OCI-LY7 (cell line): Measurements from ENCODE around the gene CCDC170. TPM values are rescaled to one million over a fixed set of nuclear protein-coding genes. Genes with fewer than 3 reads are reported as not detected.

Experiments
- BruUV-seq: library from RNA; stranded (reverse); fragments of 400-500 nt; replicated peaks from 2 replicates; lab custom pipeline; 2021; lab: Mats Ljungman, UMichigan
- CTCF ChIA-PET: fragments of 300-600 bp; sonication (Branson Sonifier 250); formaldehyde crosslinking; loops from one replicate; lab custom pipeline; 2022; ENCODE audit warnings: antibody characterized with exemption; ENCODE audit not compliant: unreplicated experiment; lab: Charles Lee
- POLR2A ChIA-PET: fragments of 300-600 bp; sonication (Branson Sonifier 250); formaldehyde crosslinking; loops from one replicate; lab custom pipeline; 2022; ENCODE audit warnings: antibody characterized with exemption; lab: Charles Lee
- DNase-seq: peaks from one replicate; pipeline ENCODE4 v3.0.0-alpha.2; 2015; ENCODE audit warnings: low spot score
- H2AFZ ChIP-seq: fragments of 200-600 bp; sonication (generic), shearing (Covaris generic); 2 replicates; pipeline ENCODE4 v1.6.1; 2014; ENCODE audit warnings: mild to moderate bottlenecking, antibody characterized with exemption, low read length, moderate library complexity
- H3K27ac ChIP-seq: fragments of 200-600 bp; sonication (generic); 2 replicates; pipeline ENCODE4 v1.5.1; 2014; ENCODE audit warnings: mixed run types, low read depth, mild to moderate bottlenecking, moderate library complexity, low read length, inconsistent platforms; ENCODE audit not compliant: poor library complexity, severe bottlenecking
- H3K36me3 ChIP-seq: fragments of 200-600 bp; sonication (generic); 2 replicates; pipeline ENCODE4 v1.6.1; 2014; ENCODE audit warnings: mild to moderate bottlenecking, antibody characterized with exemption, low read length, moderate library complexity, mixed read lengths; ENCODE audit not compliant: insufficient read depth
- H3K4me1 ChIP-seq: fragments of 200-600 bp; sonication (generic); 2 replicates; pipeline ENCODE4 v1.5.1; 2014; ENCODE audit warnings: mild to moderate bottlenecking, low read length; ENCODE audit not compliant: insufficient read depth, poor library complexity, severe bottlenecking
- H3K4me2 ChIP-seq: fragments of 200-600 bp; sonication (generic); 2 replicates; pipeline ENCODE4 v1.6.1; 2014; ENCODE audit warnings: mild to moderate bottlenecking, low read length
- H3K4me3 ChIP-seq: fragments of 200-600 bp; sonication (generic); 2 replicates; pipeline ENCODE4 v1.5.1; 2014; ENCODE audit warnings: mild to moderate bottlenecking, low read depth, low read length; ENCODE audit not compliant: poor library complexity, severe bottlenecking
- H3K79me2 ChIP-seq: fragments of 200-600 bp; sonication (generic); 2 replicates; pipeline ENCODE4 v1.6.1; 2016; ENCODE audit warnings: low read depth, mild to moderate bottlenecking, low read length, moderate library complexity, mixed read lengths; ENCODE audit not compliant: insufficient read depth
- H3K9me2 ChIP-seq: fragments of 200-600 bp; sonication (generic); 2 replicates; pipeline ENCODE4 v1.6.1; 2016; ENCODE audit warnings: mild to moderate bottlenecking, low read length, mixed read lengths; ENCODE audit not compliant: insufficient read depth
- H3K9me3 ChIP-seq: fragments of 200-600 bp; sonication (generic); 2 replicates; pipeline ENCODE4 v1.6.1; 2014; ENCODE audit warnings: mild to moderate bottlenecking, mixed run types, low read length, mixed read lengths
- H4K20me1 ChIP-seq: fragments of 200-600 bp; sonication (generic); 2 replicates; pipeline ENCODE4 v1.6.1; 2014; ENCODE audit warnings: mild to moderate bottlenecking, antibody characterized with exemption, low read length, moderate library complexity, mixed read lengths; ENCODE audit not compliant: insufficient read depth
- EZH2phosphoT487 ChIP-seq: fragments of 200-600 bp; sonication (generic); IDR thresholded peaks from 2 replicates; pipeline ENCODE4 v1.6.1; 2018; ENCODE audit warnings: low read depth, borderline replicate concordance, mild to moderate bottlenecking, mixed run types, antibody characterized with exemption, low read length, moderate library complexity, mixed read lengths
- intact Hi-C: fragments of 100-400 bp; cut with micrococcal nuclease; formaldehyde crosslinking; loops from one replicate; pipeline ENCODE4 v1.10.0; 2022; ENCODE audit not compliant: unreplicated experiment
- total RNA-seq, 2 experiments: library from RNA; depleted of rRNA in 1 of 2; stranded (reverse); fragments of >200 nt in 1 of 2; shearing (Covaris generic) in 1 of 2; gene quantifications; 2 replicates each; pipeline ENCODE4 v1.2.3, GENCODE V29; 2014 to 2022
- TF ChIP-seq, protein P1 (sequence below): fragments of 200-600 bp; sonication (generic); conservative IDR thresholded peaks from 2 replicates; pipeline ENCODE4 v1.5.1; 2014; ENCODE audit warnings: mild to moderate bottlenecking, antibody characterized with exemption, low read length, moderate library complexity, mixed read lengths

The CCDC170 gene
- total RNA-seq, 2 experiments from 2014 or later = not detected

- no peaks in the 10 kb centered on the region for H4K20me1 ChIP-seq
- H3K27ac ChIP-seq = no peak overlapping the region
- no peaks in the 10 kb centered on the region for H3K9me2 ChIP-seq
- no peaks in the 10 kb centered on the region for H3K4me1 ChIP-seq
- intact Hi-C loops = no loop called here
- H3K36me3 ChIP-seq = no peaks in the 10 kb centered on the region
- H3K4me3 ChIP-seq = no peak overlapping the region
- no peaks in the 10 kb centered on the region for H3K79me2 ChIP-seq
- TF ChIP-seq, protein P1, sequence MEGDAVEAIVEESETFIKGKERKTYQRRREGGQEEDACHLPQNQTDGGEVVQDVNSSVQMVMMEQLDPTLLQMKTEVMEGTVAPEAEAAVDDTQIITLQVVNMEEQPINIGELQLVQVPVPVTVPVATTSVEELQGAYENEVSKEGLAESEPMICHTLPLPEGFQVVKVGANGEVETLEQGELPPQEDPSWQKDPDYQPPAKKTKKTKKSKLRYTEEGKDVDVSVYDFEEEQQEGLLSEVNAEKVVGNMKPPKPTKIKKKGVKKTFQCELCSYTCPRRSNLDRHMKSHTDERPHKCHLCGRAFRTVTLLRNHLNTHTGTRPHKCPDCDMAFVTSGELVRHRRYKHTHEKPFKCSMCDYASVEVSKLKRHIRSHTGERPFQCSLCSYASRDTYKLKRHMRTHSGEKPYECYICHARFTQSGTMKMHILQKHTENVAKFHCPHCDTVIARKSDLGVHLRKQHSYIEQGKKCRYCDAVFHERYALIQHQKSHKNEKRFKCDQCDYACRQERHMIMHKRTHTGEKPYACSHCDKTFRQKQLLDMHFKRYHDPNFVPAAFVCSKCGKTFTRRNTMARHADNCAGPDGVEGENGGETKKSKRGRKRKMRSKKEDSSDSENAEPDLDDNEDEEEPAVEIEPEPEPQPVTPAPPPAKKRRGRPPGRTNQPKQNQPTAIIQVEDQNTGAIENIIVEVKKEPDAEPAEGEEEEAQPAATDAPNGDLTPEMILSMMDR = no peak
- TF ChIP-seq EZH2phosphoT487 = no peak
- no peak overlapping the region for H2AFZ ChIP-seq
- H3K4me2 ChIP-seq = no peak overlapping the region
- CTCF ChIA-PET = no interaction called here
- H3K9me3 ChIP-seq = no peaks in the 10 kb centered on the region
- POLR2A ChIA-PET = interaction anchor here (0.6 to 2.2 kb wide), 3 partner anchors 15 to 1248 kb away, joined by 3 to 4 read pairs (median 3); no protein-coding TSS in a partner anchor
- DNase-seq = no peak
- no TSS peak for BruUV-seq
Measured at GRCh38 chr6:151589667-151590066, 95.8 kb downstream of the CCDC170 start.

DNA sequence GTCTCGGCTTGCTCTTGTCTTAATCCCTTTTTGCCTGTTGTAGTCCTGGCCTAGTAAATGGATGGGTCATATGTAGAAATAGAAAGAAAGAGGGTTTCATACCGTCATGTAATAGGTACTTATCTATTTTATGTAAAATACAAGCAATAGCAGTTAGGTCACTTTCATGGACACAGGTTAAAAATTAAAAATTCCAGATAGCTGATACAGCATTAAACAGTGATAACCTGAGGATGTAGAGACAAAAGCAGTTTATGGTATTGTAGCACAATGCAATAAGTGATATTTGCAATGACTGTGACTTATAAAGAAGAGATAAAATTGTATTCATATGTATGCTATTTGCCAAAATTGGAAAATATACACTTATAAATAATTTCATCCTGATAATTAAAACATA is 96.9 kb downstream of the CCDC170 start:
- Histone ChIP-seq H3K27ac (no peak overlapping the region), H3K9me2 (no peaks in the 10 kb centered on the region), H3K36me3 (no peaks in the 10 kb centered on the region), H4K20me1 (no peaks in the 10 kb centered on the region), H3K4me1 (no peaks in the 10 kb centered on the region), H3K79me2 (no peaks in the 10 kb centered on the region), H2AFZ (no peak overlapping the region), H3K9me3 (no peaks in the 10 kb centered on the region), H3K4me2 (no peak overlapping the region), H3K4me3 (no peak overlapping the region)
- ChIA-PET CTCF (no interaction called here), POLR2A (interaction anchor here (0.5 kb wide), 1 partner anchor 285 kb away, joined by 8 read pairs; no protein-coding TSS in a partner anchor)
- DNase-seq = no peak
- intact Hi-C loops = no loop called here
- TF ChIP-seq EZH2phosphoT487 = no peak
- TF ChIP-seq, protein P1 = no peak
- no TSS peak for BruUV-seq

- POLR2A ChIA-PET = interaction anchor here (2.6 kb wide), 1 partner anchor 12 kb away, joined by 6 read pairs; no protein-coding TSS in a partner anchor
- Histone ChIP-seq H3K79me2 (no peaks in the 10 kb centered on the region), H3K4me2 (no peak overlapping the region), H3K4me1 (no peaks in the 10 kb centered on the region), H3K27ac (no peak overlapping the region), H4K20me1 (no peaks in the 10 kb centered on the region), H2AFZ (no peak overlapping the region), H3K9me2 (no peaks in the 10 kb centered on the region), H3K9me3 (no peaks in the 10 kb centered on the region), H3K36me3 (no peaks in the 10 kb centered on the region), H3K4me3 (no peak overlapping the region)
- CTCF ChIA-PET = no interaction called here
- TF ChIP-seq EZH2phosphoT487 = no peak
- TF ChIP-seq, protein P1 = no peak
- BruUV-seq = no TSS peak
- intact Hi-C loops = no loop called here
- DNase-seq = no peak
Measured at GRCh38 chr6:151592449-151593159, 98.8 kb downstream of the CCDC170 start.
